ENCODE data around the gene FAM181B.
A peak's percentile ranks its signal among the peaks of the same experiment; 100 is the strongest.
"Not testable (repeated sequence)": the region's sequence is repeated elsewhere in the genome, so short reads cannot be mapped to it uniquely, and the experiment has no call there.

Gene FAM181B

GRCh38 chr11:82720267-82721065 lies 13.2 kb downstream of the FAM181B start:
- Mint-ChIP-seq H3K4me1 (peaks cover 2% of the 10 kb centered on the region), H3K27ac (no peak overlapping the region), H3K9me3 (no peaks in the 10 kb centered on the region), H3K4me3 (no peak overlapping the region), H3K36me3 (no peaks in the 10 kb centered on the region), H3K27me3 (peaks cover 4% of the 10 kb centered on the region)
- DNase-seq (ENCODE audit: low spot score in 2 of 2) = no peak
- ATAC-seq (ENCODE audit: low read depth) = no peak

- Mint-ChIP-seq H3K4me3 (no peak overlapping the region), H3K27ac (no peak overlapping the region)
Observed at GRCh38 chr11:82719361-82720105, 14.1 kb downstream of the FAM181B start.

GRCh38 chr11:82718821-82719220 lies 14.8 kb downstream of the FAM181B start:
- Mint-ChIP-seq H3K36me3 (no peaks in the 10 kb centered on the region), H3K27me3 (peaks cover 3% of the 10 kb centered on the region), H3K4me1 (peaks cover 2% of the 10 kb centered on the region), H3K9me3 (no peaks in the 10 kb centered on the region), H3K4me3 (no peak overlapping the region), H3K27ac (no peak overlapping the region)
- DNase-seq (ENCODE audit: low spot score in 2 of 2) (no peak), ATAC-seq (ENCODE audit: low read depth) (no peak)

More at GRCh38 chr11:82719361-82720105, 14.1 kb downstream of the FAM181B start:
- peaks cover 3% of the 10 kb centered on the region for H3K27me3 Mint-ChIP-seq
- no peak for DNase-seq (ENCODE audit: low spot score in 2 of 2)
- no peak for ATAC-seq (ENCODE audit: low read depth)
- peaks cover 2% of the 10 kb centered on the region for H3K4me1 Mint-ChIP-seq
- no peaks in the 10 kb centered on the region for H3K9me3 Mint-ChIP-seq
- no peaks in the 10 kb centered on the region for H3K36me3 Mint-ChIP-seq

GRCh38 chr11:82718307-82718706 lies 15.4 kb downstream of the FAM181B start:
- Mint-ChIP-seq H3K27me3 (peaks cover 3% of the 10 kb centered on the region), H3K36me3 (no peaks in the 10 kb centered on the region), H3K9me3 (no peaks in the 10 kb centered on the region), H3K27ac (no peak overlapping the region), H3K4me1 (peaks cover 2% of the 10 kb centered on the region), H3K4me3 (no peak overlapping the region)
- peak; percentile 22 for ATAC-seq (ENCODE audit: low read depth)
- no peak for DNase-seq (ENCODE audit: low spot score in 2 of 2)

- DNase-seq (ENCODE audit: low spot score in 2 of 2) (no peak), ATAC-seq (ENCODE audit: low read depth) (no peak)
- Mint-ChIP-seq H3K4me3 (no peak overlapping the region), H3K27ac (no peak overlapping the region), H3K36me3 (no peaks in the 10 kb centered on the region), H3K27me3 (peaks cover 3% of the 10 kb centered on the region), H3K4me1 (peaks cover 2% of the 10 kb centered on the region), H3K9me3 (no peaks in the 10 kb centered on the region)
Observed at GRCh38 chr11:82714346-82715174, 19.1 kb downstream of the FAM181B start.

- H3K36me3 Mint-ChIP-seq = no peaks in the 10 kb centered on the region
- H3K4me3 Mint-ChIP-seq = no peak overlapping the region
- no peaks in the 10 kb centered on the region for H3K4me1 Mint-ChIP-seq
- peaks cover 7% of the 10 kb centered on the region for H3K27me3 Mint-ChIP-seq
- H3K27ac Mint-ChIP-seq = no peak overlapping the region
- H3K9me3 Mint-ChIP-seq = no peaks in the 10 kb centered on the region
- no peak for ATAC-seq (ENCODE audit: low read depth)
- DNase-seq (ENCODE audit: low spot score in 2 of 2) = no peak
Observed at GRCh38 chr11:82711648-82712047, 22.0 kb downstream of the FAM181B start.

GRCh38 chr11:82703796-82704195 lies 29.9 kb downstream of the FAM181B start:
- no peaks in the 10 kb centered on the region for H3K4me1 Mint-ChIP-seq
- H3K4me3 Mint-ChIP-seq = no peak overlapping the region
- ATAC-seq (ENCODE audit: low read depth) (no peak), DNase-seq (ENCODE audit: low spot score in 2 of 2) (no peak)
- H3K27ac Mint-ChIP-seq = no peak overlapping the region
- H3K36me3 Mint-ChIP-seq = no peaks in the 10 kb centered on the region
- H3K9me3 Mint-ChIP-seq = no peaks in the 10 kb centered on the region
- peaks cover 11% of the 10 kb centered on the region for H3K27me3 Mint-ChIP-seq

GRCh38 chr11:82703226-82703625 lies 30.4 kb downstream of the FAM181B start:
- no peak overlapping the region for H3K4me3 Mint-ChIP-seq
- H3K4me1 Mint-ChIP-seq = no peaks in the 10 kb centered on the region
- H3K36me3 Mint-ChIP-seq = no peaks in the 10 kb centered on the region
- DNase-seq (ENCODE audit: low spot score in 2 of 2) = no peak
- no peak overlapping the region for H3K27ac Mint-ChIP-seq
- ATAC-seq (ENCODE audit: low read depth) = no peak
- H3K9me3 Mint-ChIP-seq = no peaks in the 10 kb centered on the region
- H3K27me3 Mint-ChIP-seq = peaks cover 11% of the 10 kb centered on the region

GRCh38 chr11:82701847-82702520 lies 31.7 kb downstream of the FAM181B start:
- Mint-ChIP-seq H3K27ac (no peak overlapping the region), H3K4me1 (no peaks in the 10 kb centered on the region), H3K27me3 (peaks cover 7% of the 10 kb centered on the region), H3K9me3 (no peaks in the 10 kb centered on the region), H3K36me3 (no peaks in the 10 kb centered on the region), H3K4me3 (no peak overlapping the region)
- DNase-seq (ENCODE audit: low spot score in 2 of 2) (peak in 1 of 2 donors; percentile 7), ATAC-seq (ENCODE audit: low read depth) (no peak)

GRCh38 chr11:82698576-82699352 lies 34.9 kb downstream of the FAM181B start:
- Mint-ChIP-seq H3K36me3 (no peaks in the 10 kb centered on the region), H3K4me1 (no peaks in the 10 kb centered on the region), H3K27me3 (peaks cover 3% of the 10 kb centered on the region), H3K9me3 (no peaks in the 10 kb centered on the region), H3K4me3 (no peak overlapping the region), H3K27ac (no peak overlapping the region)
- ATAC-seq (ENCODE audit: low read depth) = no peak
- no peak for DNase-seq (ENCODE audit: low spot score in 2 of 2)

GRCh38 chr11:82692981-82693380 lies 40.7 kb downstream of the FAM181B start:
- H3K4me3 Mint-ChIP-seq = no peak overlapping the region
- ATAC-seq (ENCODE audit: low read depth) (no peak), DNase-seq (ENCODE audit: low spot score in 2 of 2) (no peak)
- H3K27me3 Mint-ChIP-seq = peaks cover 2% of the 10 kb centered on the region
- H3K27ac Mint-ChIP-seq = no peak overlapping the region
- H3K36me3 Mint-ChIP-seq = no peaks in the 10 kb centered on the region
- no peaks in the 10 kb centered on the region for H3K4me1 Mint-ChIP-seq
- H3K9me3 Mint-ChIP-seq = no peaks in the 10 kb centered on the region

GRCh38 chr11:82689347-82689746 lies 44.3 kb downstream of the FAM181B start:
- not testable (repeated sequence) for H3K9me3 Mint-ChIP-seq; H3K4me3 Mint-ChIP-seq; ATAC-seq (ENCODE audit: low read depth); H3K36me3 Mint-ChIP-seq; DNase-seq (ENCODE audit: low spot score in 2 of 2); H3K4me1 Mint-ChIP-seq; H3K27ac Mint-ChIP-seq; H3K27me3 Mint-ChIP-seq

- H3K27me3 Mint-ChIP-seq = peaks cover 12% of the 10 kb centered on the region
- H3K9me3 Mint-ChIP-seq = peaks cover 3% of the 10 kb centered on the region
- H3K4me1 Mint-ChIP-seq = peaks cover 4% of the 10 kb centered on the region
- no peak overlapping the region for H3K4me3 Mint-ChIP-seq
- no peak for ATAC-seq (ENCODE audit: low read depth)
- no peak for DNase-seq (ENCODE audit: low spot score in 2 of 2)
- no peak overlapping the region for H3K27ac Mint-ChIP-seq
- H3K36me3 Mint-ChIP-seq = no peaks in the 10 kb centered on the region
Observed at GRCh38 chr11:82686211-82686610, 47.5 kb downstream of the FAM181B start.
